Measurements from ENCODE around the gene ITGAD.
A peak's percentile ranks its signal among the peaks of the same experiment; 100 is the strongest.

ITGAD gene

GRCh38 chr16:31460582-31461002 lies 67.5 kb downstream of the ITGAD start:
- TF ChIP-seq CTCF (IDR thresholded peaks at IDR 0.05; ENCODE audit: extremely low read depth, insufficient read depth, missing control alignments) = peak; percentile 67
- peak; percentile 45 for DNase-seq (ENCODE audit: low spot score)
- in situ Hi-C loops (cut with MboI; ENCODE audit: low pct_unique_long_range_greater_than_20kb, low sequenced_read_pairs, unreplicated experiment) = loop anchor here (25.0 kb wide), 1 partner anchor 402 kb away; the partner anchor contains the start of gene ZNF267

- DNase-seq (ENCODE audit: low spot score) = no peak
- TF ChIP-seq CTCF (IDR thresholded peaks at IDR 0.05; ENCODE audit: extremely low read depth, insufficient read depth, missing control alignments) = no peak
- in situ Hi-C loops (cut with MboI; ENCODE audit: low pct_unique_long_range_greater_than_20kb, low sequenced_read_pairs, unreplicated experiment) = loop anchor here (25.0 kb wide), 1 partner anchor 401 kb away; the partner anchor contains the start of gene ZNF267
Measured at GRCh38 chr16:31461201-31461920, 68.2 kb downstream of the ITGAD start.

GRCh38 chr16:31461921-31462804 lies 69.0 kb downstream of the ITGAD start:
- in situ Hi-C loops (cut with MboI; ENCODE audit: low pct_unique_long_range_greater_than_20kb, low sequenced_read_pairs, unreplicated experiment) = loop anchor here (25.0 kb wide), 1 partner anchor 400 kb away; the partner anchor contains the start of gene ZNF267
- no peak for TF ChIP-seq CTCF (IDR thresholded peaks at IDR 0.05; ENCODE audit: extremely low read depth, insufficient read depth, missing control alignments)
- no peak for DNase-seq (ENCODE audit: low spot score)

GRCh38 chr16:31464348-31464769 lies 71.2 kb downstream of the ITGAD start:
- no peak for DNase-seq (ENCODE audit: low spot score)
- no peak for TF ChIP-seq CTCF (IDR thresholded peaks at IDR 0.05; ENCODE audit: extremely low read depth, insufficient read depth, missing control alignments)
- in situ Hi-C loops (cut with MboI; ENCODE audit: low pct_unique_long_range_greater_than_20kb, low sequenced_read_pairs, unreplicated experiment) = loop anchor here (25.0 kb wide), 1 partner anchor 398 kb away; the partner anchor contains the start of gene ZNF267

DNA sequence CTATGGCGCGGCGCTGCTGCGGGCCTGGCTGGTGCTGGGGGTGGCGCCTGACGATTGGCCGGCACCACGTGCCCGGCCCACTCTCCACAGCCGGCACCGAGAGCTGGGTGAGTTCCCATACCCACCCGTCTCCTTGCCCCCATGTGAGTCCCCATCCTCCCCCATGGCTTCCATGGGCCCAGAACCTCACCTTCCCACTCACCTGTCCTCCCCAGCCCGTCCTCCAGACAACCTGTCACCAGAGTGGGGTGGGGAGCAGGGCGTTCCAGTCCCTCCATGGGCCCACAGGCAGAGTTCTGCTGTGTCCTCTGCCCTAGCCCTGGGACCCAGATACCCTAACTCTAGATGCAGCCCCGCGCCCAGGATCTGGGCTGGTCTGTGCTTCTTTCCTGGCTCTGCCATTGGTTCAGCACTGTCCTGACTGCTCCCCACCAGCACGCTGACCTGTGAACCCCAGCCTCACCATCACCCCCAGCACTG lies 71.7 kb downstream of the ITGAD start:
- TF ChIP-seq CTCF (IDR thresholded peaks at IDR 0.05; ENCODE audit: extremely low read depth, insufficient read depth, missing control alignments) = no peak
- in situ Hi-C loops (cut with MboI; ENCODE audit: low pct_unique_long_range_greater_than_20kb, low sequenced_read_pairs, unreplicated experiment) = loop anchor here (25.0 kb wide), 1 partner anchor 397 kb away; the partner anchor contains the start of gene ZNF267
- no peak for DNase-seq (ENCODE audit: low spot score)

- DNase-seq (ENCODE audit: low spot score) = no peak
- TF ChIP-seq CTCF (IDR thresholded peaks at IDR 0.05; ENCODE audit: extremely low read depth, insufficient read depth, missing control alignments) = no peak
- in situ Hi-C loops (cut with MboI; ENCODE audit: low pct_unique_long_range_greater_than_20kb, low sequenced_read_pairs, unreplicated experiment) = loop anchor here (25.0 kb wide), 1 partner anchor 396 kb away; the partner anchor contains the start of gene ZNF267
Measured at GRCh38 chr16:31465788-31466370, 72.7 kb downstream of the ITGAD start.

Data from GM13977 (cell line).